Neural cell (in vitro differentiated cells): ENCODE results near the gene INPP5A. TPM values are rescaled to one million over a fixed set of nuclear protein-coding genes. Genes with fewer than 3 reads are reported as not detected.

Experiments used
- H2AFZ ChIP-seq: fragments of 200-600, 300-800 bp; sonication (generic), shearing (Covaris generic); 2 replicates; pipeline ENCODE4 v1.6.0; 2014; ENCODE audit warnings: low read depth, mild to moderate bottlenecking, antibody characterized with exemption, low read length, moderate library complexity
- H3F3A ChIP-seq: fragments of 200-600 bp; shearing (Covaris generic); 2 replicates; pipeline ENCODE4 v1.6.1; 2016; ENCODE audit warnings: mild to moderate bottlenecking, moderate library complexity, mixed read lengths, antibody characterized with exemption, low read length; ENCODE audit not compliant: insufficient read depth, poor library complexity, severe bottlenecking
- H3K27ac ChIP-seq: fragments of 200-600, 300-800 bp; sonication (generic), shearing (Covaris generic); 2 replicates; pipeline ENCODE4 v1.5.1; 2014; ENCODE audit warnings: mild to moderate bottlenecking, low read length, moderate library complexity
- H3K27me3 ChIP-seq: fragments of 300-800, 200-600 bp; sonication (generic), shearing (Covaris generic); 2 replicates; pipeline ENCODE4 v1.6.0; 2014; ENCODE audit warnings: mild to moderate bottlenecking, low read depth, low read length, moderate library complexity; ENCODE audit not compliant: insufficient read depth
- H3K36me3 ChIP-seq: fragments of 300-800, 200-600 bp; sonication (generic), shearing (Covaris generic); 2 replicates; pipeline ENCODE4 v1.5.1; 2014; ENCODE audit warnings: mild to moderate bottlenecking, antibody characterized with exemption, low read length, moderate library complexity; ENCODE audit not compliant: insufficient read depth
- H3K4me2 ChIP-seq: fragments of 300-800, 200-600 bp; sonication (generic), shearing (Covaris generic); 2 replicates; pipeline ENCODE4 v1.6.0; 2014; ENCODE audit warnings: mild to moderate bottlenecking, low read length
- H3K4me3 ChIP-seq: fragments of 300-800, 200-600 bp; sonication (generic), shearing (Covaris generic); 2 replicates; pipeline ENCODE4 v1.5.1; 2014; ENCODE audit warnings: mild to moderate bottlenecking, low read length, moderate library complexity
- H3K79me2 ChIP-seq: fragments of 200-600 bp; shearing (Covaris generic); replicated peaks from 2 replicates; pipeline ENCODE4 v1.6.0; 2014; ENCODE audit warnings: mild to moderate bottlenecking, low read length, moderate library complexity; ENCODE audit not compliant: insufficient read depth
- H3K9ac ChIP-seq: fragments of 300-800, 200-600 bp; sonication (generic), shearing (Covaris generic); 2 replicates; pipeline ENCODE4 v1.6.1; 2016; ENCODE audit warnings: mild to moderate bottlenecking, low read length, mixed read lengths
- H3K9me2 ChIP-seq: fragments of 200-600 bp; shearing (Covaris generic); 2 replicates; pipeline ENCODE4 v1.6.1; 2016; ENCODE audit warnings: mild to moderate bottlenecking, low read length, mixed read lengths; ENCODE audit not compliant: insufficient read depth
- H3K9me3 ChIP-seq: fragments of 200-600, 300-800 bp; sonication (generic), shearing (Covaris generic); 2 replicates; pipeline ENCODE4 v1.6.1; 2016; ENCODE audit warnings: mild to moderate bottlenecking, mixed run types, low read length, moderate library complexity, mixed read lengths
- H4K20me1 ChIP-seq: fragments of 200-600 bp; shearing (Covaris generic); 2 replicates; pipeline ENCODE4 v1.6.1; 2016; ENCODE audit warnings: mild to moderate bottlenecking, mixed run types; ENCODE audit not compliant: insufficient read depth
- EP300 ChIP-seq: fragments of 450-650 bp; conservative IDR thresholded peaks from 2 replicates; pipeline ENCODE4 v1.6.1; 2014; ENCODE audit warnings: antibody characterized with exemption, mild to moderate bottlenecking, moderate library complexity; ENCODE audit not compliant: poor library complexity, severe bottlenecking
- EZH2 ChIP-seq: fragments of 200-600, 300-800 bp; shearing (Covaris generic), sonication (generic); IDR thresholded peaks from 2 replicates; pipeline ENCODE4 v1.6.1; 2014; ENCODE audit warnings: antibody characterized with exemption, low read length, borderline replicate concordance, mild to moderate bottlenecking; ENCODE audit not compliant: insufficient read depth, poor library complexity, severe bottlenecking
- MXI1 ChIP-seq: fragments of 450-650 bp; conservative IDR thresholded peaks from 2 replicates; pipeline ENCODE4 v1.6.1; 2014; ENCODE audit warnings: antibody characterized with exemption, mild to moderate bottlenecking; ENCODE audit not compliant: poor library complexity, severe bottlenecking
- POLR2AphosphoS5 ChIP-seq: IDR thresholded peaks from 2 replicates; pipeline ENCODE4 v1.6.1; 2012
- RAD21 ChIP-seq: fragments of 450-650 bp; conservative IDR thresholded peaks from 2 replicates; pipeline ENCODE4 v1.6.1; 2014; ENCODE audit warnings: antibody characterized with exemption, mild to moderate bottlenecking, moderate library complexity
- REST ChIP-seq: IDR thresholded peaks from 2 replicates; pipeline ENCODE4 v1.6.1; 2012; ENCODE audit warnings: borderline replicate concordance
- SMC3 ChIP-seq: fragments of 450-650 bp; conservative IDR thresholded peaks from 2 replicates; pipeline ENCODE4 v1.6.1; 2014; ENCODE audit warnings: antibody characterized with exemption, mild to moderate bottlenecking, moderate library complexity; ENCODE audit not compliant: poor library complexity
- TAF1 ChIP-seq: IDR thresholded peaks from 2 replicates; pipeline ENCODE4 v1.6.1; 2012; ENCODE audit warnings: low read depth
- polyA plus RNA-seq: library from polyadenylated mRNA; depleted of rRNA; stranded (reverse); fragments of >200 nt; gene quantifications from 2 replicates; pipeline ENCODE4 v1.2.3, GENCODE V29; 2014
- TF ChIP-seq, protein P1 (sequence below): fragments of 450-650 bp; IDR thresholded peaks from 2 replicates; pipeline ENCODE4 v1.5.1; 2014; ENCODE audit warnings: antibody characterized with exemption, mild to moderate bottlenecking, moderate library complexity; ENCODE audit not compliant: poor library complexity, severe bottlenecking

Gene INPP5A
- polyA plus RNA-seq, 1 donor from 2014 or later: 48.8 TPM

- Histone ChIP-seq H3K9me2 (no peaks in the 10 kb centered on the region), H3K79me2 (no peaks in the 10 kb centered on the region), H3K27me3 (no peaks in the 10 kb centered on the region), H3K36me3 (no peaks in the 10 kb centered on the region), H3K9me3 (peaks cover 4% of the 10 kb centered on the region), H3K9ac (no peak overlapping the region), H3K4me2 (no peak overlapping the region), H2AFZ (no peak overlapping the region), H3K4me3 (no peak overlapping the region), H3F3A (no peaks in the 10 kb centered on the region), H4K20me1 (no peaks in the 10 kb centered on the region), H3K27ac (no peak overlapping the region)
- TF ChIP-seq, protein P1, sequence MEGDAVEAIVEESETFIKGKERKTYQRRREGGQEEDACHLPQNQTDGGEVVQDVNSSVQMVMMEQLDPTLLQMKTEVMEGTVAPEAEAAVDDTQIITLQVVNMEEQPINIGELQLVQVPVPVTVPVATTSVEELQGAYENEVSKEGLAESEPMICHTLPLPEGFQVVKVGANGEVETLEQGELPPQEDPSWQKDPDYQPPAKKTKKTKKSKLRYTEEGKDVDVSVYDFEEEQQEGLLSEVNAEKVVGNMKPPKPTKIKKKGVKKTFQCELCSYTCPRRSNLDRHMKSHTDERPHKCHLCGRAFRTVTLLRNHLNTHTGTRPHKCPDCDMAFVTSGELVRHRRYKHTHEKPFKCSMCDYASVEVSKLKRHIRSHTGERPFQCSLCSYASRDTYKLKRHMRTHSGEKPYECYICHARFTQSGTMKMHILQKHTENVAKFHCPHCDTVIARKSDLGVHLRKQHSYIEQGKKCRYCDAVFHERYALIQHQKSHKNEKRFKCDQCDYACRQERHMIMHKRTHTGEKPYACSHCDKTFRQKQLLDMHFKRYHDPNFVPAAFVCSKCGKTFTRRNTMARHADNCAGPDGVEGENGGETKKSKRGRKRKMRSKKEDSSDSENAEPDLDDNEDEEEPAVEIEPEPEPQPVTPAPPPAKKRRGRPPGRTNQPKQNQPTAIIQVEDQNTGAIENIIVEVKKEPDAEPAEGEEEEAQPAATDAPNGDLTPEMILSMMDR: no peak
- TF ChIP-seq EP300: no peak
- no peak for TF ChIP-seq SMC3
Measured at GRCh38 chr10:132701099-132701845, 163.7 kb downstream of the INPP5A start.

- TF ChIP-seq MXI1 (no peak), EP300 (no peak), RAD21 (no peak), TAF1 (no peak), REST (no peak), EZH2 (no peak), POLR2AphosphoS5 (no peak), SMC3 (no peak)
- TF ChIP-seq, protein P1: no peak
- no peak overlapping the region for H3K4me2 ChIP-seq
- no peaks in the 10 kb centered on the region for H3K9me2 ChIP-seq
- no peak overlapping the region for H2AFZ ChIP-seq
- no peak overlapping the region for H3K4me3 ChIP-seq
- H3K36me3 ChIP-seq: no peaks in the 10 kb centered on the region
- H3F3A ChIP-seq: no peaks in the 10 kb centered on the region
- H3K27ac ChIP-seq: no peak overlapping the region
- H4K20me1 ChIP-seq: no peaks in the 10 kb centered on the region
- H3K27me3 ChIP-seq: no peaks in the 10 kb centered on the region
- no peak overlapping the region for H3K9ac ChIP-seq
- H3K79me2 ChIP-seq: no peaks in the 10 kb centered on the region
- peaks cover 10% of the 10 kb centered on the region for H3K9me3 ChIP-seq
Measured at GRCh38 chr10:132701846-132702190, 164.2 kb downstream of the INPP5A start.
